ENCODE data around the gene SLC7A11.

GRCh38 chr4:138218976-138219375 lies 23.2 kb downstream of the SLC7A11 start:
- TF ChIP-seq, protein P1, sequence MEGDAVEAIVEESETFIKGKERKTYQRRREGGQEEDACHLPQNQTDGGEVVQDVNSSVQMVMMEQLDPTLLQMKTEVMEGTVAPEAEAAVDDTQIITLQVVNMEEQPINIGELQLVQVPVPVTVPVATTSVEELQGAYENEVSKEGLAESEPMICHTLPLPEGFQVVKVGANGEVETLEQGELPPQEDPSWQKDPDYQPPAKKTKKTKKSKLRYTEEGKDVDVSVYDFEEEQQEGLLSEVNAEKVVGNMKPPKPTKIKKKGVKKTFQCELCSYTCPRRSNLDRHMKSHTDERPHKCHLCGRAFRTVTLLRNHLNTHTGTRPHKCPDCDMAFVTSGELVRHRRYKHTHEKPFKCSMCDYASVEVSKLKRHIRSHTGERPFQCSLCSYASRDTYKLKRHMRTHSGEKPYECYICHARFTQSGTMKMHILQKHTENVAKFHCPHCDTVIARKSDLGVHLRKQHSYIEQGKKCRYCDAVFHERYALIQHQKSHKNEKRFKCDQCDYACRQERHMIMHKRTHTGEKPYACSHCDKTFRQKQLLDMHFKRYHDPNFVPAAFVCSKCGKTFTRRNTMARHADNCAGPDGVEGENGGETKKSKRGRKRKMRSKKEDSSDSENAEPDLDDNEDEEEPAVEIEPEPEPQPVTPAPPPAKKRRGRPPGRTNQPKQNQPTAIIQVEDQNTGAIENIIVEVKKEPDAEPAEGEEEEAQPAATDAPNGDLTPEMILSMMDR (conservative IDR thresholded peaks at IDR 0.05), result no peak
- TF ChIP-seq ZFX (IDR thresholded peaks at IDR 0.05), result no peak

Measured in C4-2B (cell line).